HepG2 (cell line): ENCODE data around the gene PHC1. TPM values are rescaled to one million over a fixed set of nuclear protein-coding genes. Genes with fewer than 3 reads are reported as not detected.

Source experiments
- CEBPZ ChIP-seq: IDR thresholded peaks from 2 replicates; pipeline ENCODE4 v1.6.1; 2012; ENCODE audit warnings: low read length, improper control_type of control experiment
- CERS6 ChIP-seq: sonication (generic); formaldehyde crosslinking; IDR thresholded peaks from 2 replicates; pipeline ENCODE4 v1.5.0; 2020; ENCODE audit warnings: missing genetic modification reagents
- CHCHD3 ChIP-seq: sonication (generic); formaldehyde crosslinking; IDR thresholded peaks from 2 replicates; pipeline ENCODE4 v1.8.0; 2022; ENCODE audit warnings: mild to moderate bottlenecking, missing genetic modification reagents, moderate library complexity
- ELF1 ChIP-seq: sonication (generic); formaldehyde crosslinking; IDR thresholded peaks from 2 replicates; pipeline ENCODE4 v1.4.0; 2020; ENCODE audit warnings: missing genetic modification reagents
- ELF3 ChIP-seq: IDR thresholded peaks from 2 replicates; pipeline ENCODE4 v1.6.1; 2016; ENCODE audit warnings: missing genetic modification reagents, missing compliant biosample characterization
- GABPB1 ChIP-seq: IDR thresholded peaks from 2 replicates; pipeline ENCODE4 v1.6.1; 2016; ENCODE audit warnings: mild to moderate bottlenecking, missing genetic modification reagents, moderate library complexity, missing compliant biosample characterization
- JUNB ChIP-seq: sonication (generic); formaldehyde crosslinking; IDR thresholded peaks from 2 replicates; pipeline ENCODE4 v1.8.0; 2022; ENCODE audit warnings: missing genetic modification reagents, mild to moderate bottlenecking, borderline replicate concordance
- KDM2A ChIP-seq: sonication (generic); formaldehyde crosslinking; IDR thresholded peaks from 2 replicates; pipeline ENCODE4 v1.4.0; 2020; ENCODE audit warnings: low read depth, missing genetic modification reagents, borderline replicate concordance
- KLF11 ChIP-seq: IDR thresholded peaks from 2 replicates; pipeline ENCODE4 v1.6.1; 2016; ENCODE audit warnings: missing compliant biosample characterization
- NCOA1 ChIP-seq: sonication (generic); formaldehyde crosslinking; IDR thresholded peaks from 2 replicates; pipeline ENCODE4 v1.9.0; 2021; ENCODE audit warnings: missing genetic modification reagents
- NCOA2 ChIP-seq: sonication (generic); formaldehyde crosslinking; IDR thresholded peaks from 2 replicates; pipeline ENCODE4 v1.8.0; 2022; ENCODE audit warnings: inconsistent platforms
- PRMT3 ChIP-seq: sonication (generic); formaldehyde crosslinking; IDR thresholded peaks from 2 replicates; pipeline ENCODE4 v1.8.1; 2022; ENCODE audit warnings: low read depth, mild to moderate bottlenecking, moderate library complexity, missing genetic modification reagents, borderline replicate concordance
- RXRA ChIP-seq: sonication (generic); formaldehyde crosslinking; IDR thresholded peaks from 2 replicates; pipeline ENCODE4 v1.5.1; 2020; ENCODE audit warnings: missing genetic modification reagents
- TARDBP ChIP-seq: sonication (generic); formaldehyde crosslinking; IDR thresholded peaks from 2 replicates; pipeline ENCODE4 v1.8.0; 2022; ENCODE audit warnings: mild to moderate bottlenecking, missing genetic modification reagents
- TEAD3 ChIP-seq: optimal IDR thresholded peaks from 2 replicates; pipeline ENCODE3; 2016; ENCODE audit warnings: borderline replicate concordance
- TFAP4 ChIP-seq: sonication (generic); IDR thresholded peaks from 2 replicates; pipeline ENCODE4 v1.6.1; 2016; ENCODE audit warnings: low read depth, borderline replicate concordance
- U2AF2 ChIP-seq: fragments of 200-400 bp; formaldehyde crosslinking; IDR thresholded peaks from 2 replicates; pipeline ENCODE4 v1.6.1; 2017; ENCODE audit warnings: low read depth, mild to moderate bottlenecking, low read length
- ZBTB25 ChIP-seq: IDR thresholded peaks from 2 replicates; pipeline ENCODE4 v1.6.1; 2018; ENCODE audit warnings: missing genetic modification reagents
- ZFAT ChIP-seq: sonication (generic); formaldehyde crosslinking; conservative IDR thresholded peaks from 2 replicates; pipeline ENCODE4 v1.8.1; 2023; ENCODE audit warnings: missing genetic modification reagents, inconsistent platforms
- ZFP90 ChIP-seq: sonication (generic); formaldehyde crosslinking; IDR thresholded peaks from 2 replicates; pipeline ENCODE4 v1.8.0; 2022; ENCODE audit warnings: missing genetic modification reagents, mild to moderate bottlenecking, inconsistent platforms, borderline replicate concordance
- ZFY ChIP-seq: sonication (generic); formaldehyde crosslinking; IDR thresholded peaks from 2 replicates; pipeline ENCODE4 v1.4.0; 2020; ENCODE audit warnings: missing genetic modification reagents
- ZNF260 ChIP-seq: sonication (generic); formaldehyde crosslinking; IDR thresholded peaks from 2 replicates; pipeline ENCODE4 v1.4.0; 2020; ENCODE audit warnings: missing genetic modification reagents, low read depth, mild to moderate bottlenecking, borderline replicate concordance
- ZNF563 ChIP-seq: sonication (generic); formaldehyde crosslinking; IDR thresholded peaks from 2 replicates; pipeline ENCODE4 v1.8.0; 2022; ENCODE audit warnings: mild to moderate bottlenecking, moderate library complexity, missing genetic modification reagents
- ZNF670 ChIP-seq: sonication (generic); formaldehyde crosslinking; IDR thresholded peaks from 2 replicates; pipeline ENCODE4 v1.8.0; 2022; ENCODE audit warnings: mild to moderate bottlenecking, missing genetic modification reagents, borderline replicate concordance
- polyA plus RNA-seq, 8 experiments: library from polyadenylated mRNA; depleted of rRNA in 3 of 8; stranded (reverse) in 7 of 8; unstranded in 1 of 8; fragments of >200 nt; fragmentation: Illumina TruSeq in 4 of 8; extraction: Trizol in 4 of 8; gene quantifications; 2 replicates each; pipeline versions ENCODE4 v1.2.1 to v1.2.3, GENCODE V29; 2011 to 2016; ENCODE audit warnings: low read depth in 4 of 8, missing spikeins in 1 of 8, mixed read lengths in 1 of 8; ENCODE audit not compliant: insufficient read depth in 1 of 8
- total RNA-seq, 5 experiments: library from RNA; depleted of rRNA; stranded (reverse); fragments of >200 nt; fragmentation: Illumina TruSeq; extraction: Trizol; gene quantifications; 2 replicates each; pipeline ENCODE4 v1.2.3, GENCODE V29; 2016; ENCODE audit warnings: low read depth in 1 of 5

Gene PHC1
- total and polyA plus RNA-seq, 2 of the 13 experiments (the other 11 are each of a cell fraction or from before 2014, with no cell fraction given), result 9.4 to 35.0 TPM

- TF ChIP-seq JUNB (no peak), CEBPZ (no peak), GABPB1 (peak; percentile 99), RXRA (CRISPR knock-in tag) (peak; percentile 95), ZNF670 (CRISPR knock-in tag) (no peak), KLF11 (peak; percentile 75), TARDBP (CRISPR knock-in tag) (peak; percentile 58; the same call in 1 of the 2 replicates), PRMT3 (CRISPR knock-in tag) (no peak), KDM2A (CRISPR knock-in tag) (peak; percentile 81; the same call in 1 of the 2 replicates), ZBTB25 (CRISPR knock-in tag) (peak; percentile 92), ZNF563 (peak; percentile 51), CERS6 (CRISPR knock-in tag) (no peak), U2AF2 (0 out of 2 replicates have a peak, but pooled peaks have one; percentile 69), ZFY (CRISPR knock-in tag) (peak; percentile 66), ZFP90 (CRISPR knock-in tag) (peak; percentile 88; the same call in 1 of the 2 replicates), ELF3 (peak; percentile 30; the same call in 1 of the 2 replicates), NCOA1 (0 out of 2 replicates have a peak, but pooled peaks have one; percentile 55), TFAP4 (peak; percentile 70; the same call in 1 of the 2 replicates), ZNF260 (CRISPR knock-in tag) (no peak), ZFAT (0 out of 2 replicates have a peak, but pooled peaks have one; percentile 43), CHCHD3 (CRISPR knock-in tag) (no peak), ELF1 (peak; percentile 90), TEAD3 (peak; percentile 38), NCOA2 (CRISPR knock-in tag) (no peak; the same call in 1 of the 2 replicates)
These were observed 35.3 kb downstream of the PHC1 start, which contains the start of gene M6PR (continued) for GRCh38 chr12:8949342-8950220.
